Fibroblast of lung (primary cell): ENCODE measurements around the gene FADS6. TPM values are rescaled to one million over a fixed set of nuclear protein-coding genes. Genes with fewer than 3 reads are reported as not detected.

Experiments
- DNase-seq, 2 donors: peaks; one replicate each; pipeline versions ENCODE4 v3.0.0 to v3.0.0-alpha.2; 2010; ENCODE audit warnings: low read depth in 2 of 2
- H2AFZ ChIP-seq: 2 replicates; pipeline ENCODE4 v1.5.1; 2012; ENCODE audit warnings: low read length, control low read depth, inconsistent platforms
- H3K27ac ChIP-seq: 2 replicates; pipeline ENCODE4 v1.5.1; 2011; ENCODE audit warnings: low read length, control low read depth; ENCODE audit not compliant: insufficient read depth
- H3K27me3 ChIP-seq: 2 replicates; pipeline ENCODE4 v1.5.1; 2011; ENCODE audit warnings: mild to moderate bottlenecking, low read length; ENCODE audit not compliant: control insufficient read depth, insufficient read depth
- H3K36me3 ChIP-seq: 2 replicates; pipeline ENCODE4 v1.5.1; 2011; ENCODE audit warnings: low read length; ENCODE audit not compliant: control insufficient read depth, insufficient read depth
- H3K4me1 ChIP-seq: 2 replicates; pipeline ENCODE4 v1.5.1; 2011; ENCODE audit warnings: low read length; ENCODE audit not compliant: control insufficient read depth, insufficient read depth; ENCODE audit errors: extremely low read depth
- H3K4me2 ChIP-seq: 2 replicates; pipeline ENCODE4 v1.5.1; 2011; ENCODE audit warnings: low read length, control low read depth; ENCODE audit not compliant: insufficient read depth; ENCODE audit errors: extremely low read depth
- H3K4me3 ChIP-seq, 4 experiments: fragments of 200-600 bp in 1 of 4; sonication (generic) in 1 of 4; replicated peaks in 1 of 4; 2 replicates each; pipeline ENCODE4 v1.5.1; 2011 to 2016; ENCODE audit warnings: low read length in 4 of 4, low read depth in 3 of 4, mild to moderate bottlenecking in 3 of 4, control low read depth in 2 of 4, inconsistent platforms in 1 of 4, mixed read lengths in 1 of 4; ENCODE audit not compliant: insufficient read depth in 1 of 4; ENCODE audit errors: control extremely low read depth in 1 of 4
- H3K79me2 ChIP-seq: 2 replicates; pipeline ENCODE4 v1.5.1; 2012; ENCODE audit warnings: mild to moderate bottlenecking, low read length, inconsistent platforms; ENCODE audit not compliant: control insufficient read depth, insufficient read depth
- H3K9ac ChIP-seq: 2 replicates; pipeline ENCODE4 v1.5.1; 2011; ENCODE audit warnings: mild to moderate bottlenecking, low read length, control low read depth; ENCODE audit not compliant: insufficient read depth
- H3K9me3 ChIP-seq: 2 replicates; pipeline ENCODE4 v1.5.1; 2012; ENCODE audit warnings: low read depth, low read length; ENCODE audit not compliant: control insufficient read depth, insufficient read depth
- H4K20me1 ChIP-seq: 2 replicates; pipeline ENCODE4 v1.5.1; 2011; ENCODE audit warnings: low read length; ENCODE audit not compliant: control insufficient read depth, insufficient read depth; ENCODE audit errors: extremely low read depth
- EZH2 ChIP-seq: IDR thresholded peaks from 2 replicates; pipeline ENCODE4 v1.5.1; 2012; ENCODE audit warnings: low read length, control low read depth, mild to moderate bottlenecking; ENCODE audit errors: missing control alignments
- polyA plus RNA-seq, 2 donors: library from polyadenylated mRNA; depleted of rRNA in 1 of 2; stranded (reverse) in 1 of 2; unstranded in 1 of 2; fragments of >200 nt; gene quantifications; 2 replicates each; pipeline ENCODE4 v1.2.1, GENCODE V29; 2011 to 2012; ENCODE audit warnings: missing spikeins in 1 of 2
- total RNA-seq: library from RNA; depleted of rRNA; stranded (reverse); fragments of >200 nt; gene quantifications from 2 replicates; pipeline ENCODE4 v1.2.1, GENCODE V29; 2014
- TF ChIP-seq, protein P1 (sequence below), 2 donors: IDR thresholded peaks in 1 of 2; conservative IDR thresholded peaks in 1 of 2; 1 replicate in 1 of 2; 2 replicates in 1 of 2; pipeline ENCODE4 v1.5.1; 2011 to 2012; ENCODE audit warnings: low read length in 2 of 2, control low read depth in 1 of 2, inconsistent platforms in 1 of 2, low read depth in 1 of 2, mild to moderate bottlenecking in 1 of 2

The FADS6 gene
- total and polyA plus RNA-seq, 2 donors (not counting 1 experiment from before 2014, with no cell fraction given) = not detected

DNA sequence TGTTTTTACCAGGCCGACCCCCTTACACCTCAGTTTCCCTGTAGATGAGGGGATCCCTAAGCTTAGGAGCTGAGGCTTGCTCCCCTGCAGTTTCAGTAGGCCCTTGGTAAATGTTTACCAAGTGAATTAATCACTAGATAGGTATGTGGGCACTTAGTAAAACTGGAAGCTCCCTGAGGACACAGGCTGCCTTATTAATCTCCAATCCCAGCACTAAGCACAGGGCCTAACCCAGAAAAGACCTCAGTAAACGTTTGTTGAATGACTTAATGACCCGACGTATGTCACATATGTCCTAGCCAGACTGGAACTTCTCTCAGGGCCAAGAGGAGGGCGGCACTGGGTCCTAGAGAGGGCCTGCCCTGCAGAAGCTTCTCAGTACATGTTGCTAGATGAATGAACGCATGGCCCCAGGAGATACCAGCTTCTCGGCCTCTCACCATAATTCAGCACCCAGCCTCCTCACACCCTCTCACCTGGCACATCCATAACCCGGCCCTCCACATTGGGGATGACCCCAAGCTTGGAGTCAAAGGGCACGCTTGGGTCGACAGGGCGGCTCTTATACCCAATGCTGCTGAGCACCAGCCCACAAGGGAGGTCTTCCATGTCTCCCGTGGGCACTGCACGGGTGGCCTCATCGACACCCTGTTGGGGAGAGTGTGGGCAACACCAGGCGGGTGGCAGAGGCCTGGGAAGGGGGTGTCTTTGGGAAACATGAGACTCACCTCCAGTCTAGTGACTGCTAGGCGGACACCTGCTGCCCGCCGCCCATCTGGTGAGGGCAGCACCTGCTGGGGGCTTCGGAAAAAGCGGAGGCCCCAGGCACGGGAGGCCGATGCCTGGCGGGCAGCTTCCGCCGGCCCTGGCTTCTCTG is 29.8 kb downstream of the FADS6 start:
- H3K4me3 ChIP-seq = no peak overlapping the region
- H3K27ac ChIP-seq = no peak overlapping the region
- no peaks in the 10 kb centered on the region for H3K9me3 ChIP-seq
- no peak overlapping the region for H2AFZ ChIP-seq
- peaks cover 31% of the 10 kb centered on the region for H3K27me3 ChIP-seq
- no peaks in the 10 kb centered on the region for H3K79me2 ChIP-seq
- TF ChIP-seq, protein P1, sequence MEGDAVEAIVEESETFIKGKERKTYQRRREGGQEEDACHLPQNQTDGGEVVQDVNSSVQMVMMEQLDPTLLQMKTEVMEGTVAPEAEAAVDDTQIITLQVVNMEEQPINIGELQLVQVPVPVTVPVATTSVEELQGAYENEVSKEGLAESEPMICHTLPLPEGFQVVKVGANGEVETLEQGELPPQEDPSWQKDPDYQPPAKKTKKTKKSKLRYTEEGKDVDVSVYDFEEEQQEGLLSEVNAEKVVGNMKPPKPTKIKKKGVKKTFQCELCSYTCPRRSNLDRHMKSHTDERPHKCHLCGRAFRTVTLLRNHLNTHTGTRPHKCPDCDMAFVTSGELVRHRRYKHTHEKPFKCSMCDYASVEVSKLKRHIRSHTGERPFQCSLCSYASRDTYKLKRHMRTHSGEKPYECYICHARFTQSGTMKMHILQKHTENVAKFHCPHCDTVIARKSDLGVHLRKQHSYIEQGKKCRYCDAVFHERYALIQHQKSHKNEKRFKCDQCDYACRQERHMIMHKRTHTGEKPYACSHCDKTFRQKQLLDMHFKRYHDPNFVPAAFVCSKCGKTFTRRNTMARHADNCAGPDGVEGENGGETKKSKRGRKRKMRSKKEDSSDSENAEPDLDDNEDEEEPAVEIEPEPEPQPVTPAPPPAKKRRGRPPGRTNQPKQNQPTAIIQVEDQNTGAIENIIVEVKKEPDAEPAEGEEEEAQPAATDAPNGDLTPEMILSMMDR (conservative IDR thresholded peaks at IDR 0.05 in 1 of 2, IDR thresholded peaks at IDR 0.05 in 1 of 2; ENCODE audit: low read depth in 1 of 2, low read length in 2 of 2) = no peak
- no peak for TF ChIP-seq EZH2
- no peaks in the 10 kb centered on the region for H3K4me1 ChIP-seq
- H3K4me2 ChIP-seq = no peak overlapping the region
- no peak overlapping the region for H3K9ac ChIP-seq
- no peak for DNase-seq
- no peaks in the 10 kb centered on the region for H4K20me1 ChIP-seq
- peaks cover 2% of the 10 kb centered on the region for H3K36me3 ChIP-seq

DNA sequence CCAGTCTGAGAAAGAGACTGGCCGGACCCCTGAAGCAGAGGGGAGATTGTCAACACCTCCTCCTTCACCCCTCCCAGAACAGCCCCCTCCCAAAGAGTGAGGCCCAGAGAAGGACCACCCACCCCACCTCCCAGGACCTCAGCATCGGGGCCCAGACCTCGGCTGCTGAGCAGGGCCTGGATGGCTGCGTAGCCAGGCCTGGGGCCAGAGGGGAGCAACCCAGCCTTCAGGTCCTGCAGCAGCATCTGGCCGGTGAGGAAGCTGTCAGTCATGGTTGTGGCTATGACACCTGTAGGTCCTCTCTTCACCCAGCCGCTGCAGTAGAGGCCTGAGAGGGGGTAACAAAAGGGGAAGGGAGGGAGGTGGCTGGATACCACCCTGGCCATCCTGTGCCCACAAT is 30.5 kb downstream of the FADS6 start:
- TF ChIP-seq, protein P1 (conservative IDR thresholded peaks at IDR 0.05 in 1 of 2, IDR thresholded peaks at IDR 0.05 in 1 of 2; ENCODE audit: low read depth in 1 of 2, low read length in 2 of 2) = no peak
- no peak for TF ChIP-seq EZH2
- Histone ChIP-seq H3K4me2 (no peak overlapping the region), H2AFZ (no peak overlapping the region), H4K20me1 (no peaks in the 10 kb centered on the region), H3K9ac (no peak overlapping the region), H3K27ac (no peak overlapping the region), H3K27me3 (peaks cover 34% of the 10 kb centered on the region), H3K4me3 (no peak overlapping the region), H3K9me3 (no peaks in the 10 kb centered on the region), H3K79me2 (no peaks in the 10 kb centered on the region), H3K4me1 (no peaks in the 10 kb centered on the region), H3K36me3 (peaks cover 2% of the 10 kb centered on the region)
- DNase-seq = no peak

DNA sequence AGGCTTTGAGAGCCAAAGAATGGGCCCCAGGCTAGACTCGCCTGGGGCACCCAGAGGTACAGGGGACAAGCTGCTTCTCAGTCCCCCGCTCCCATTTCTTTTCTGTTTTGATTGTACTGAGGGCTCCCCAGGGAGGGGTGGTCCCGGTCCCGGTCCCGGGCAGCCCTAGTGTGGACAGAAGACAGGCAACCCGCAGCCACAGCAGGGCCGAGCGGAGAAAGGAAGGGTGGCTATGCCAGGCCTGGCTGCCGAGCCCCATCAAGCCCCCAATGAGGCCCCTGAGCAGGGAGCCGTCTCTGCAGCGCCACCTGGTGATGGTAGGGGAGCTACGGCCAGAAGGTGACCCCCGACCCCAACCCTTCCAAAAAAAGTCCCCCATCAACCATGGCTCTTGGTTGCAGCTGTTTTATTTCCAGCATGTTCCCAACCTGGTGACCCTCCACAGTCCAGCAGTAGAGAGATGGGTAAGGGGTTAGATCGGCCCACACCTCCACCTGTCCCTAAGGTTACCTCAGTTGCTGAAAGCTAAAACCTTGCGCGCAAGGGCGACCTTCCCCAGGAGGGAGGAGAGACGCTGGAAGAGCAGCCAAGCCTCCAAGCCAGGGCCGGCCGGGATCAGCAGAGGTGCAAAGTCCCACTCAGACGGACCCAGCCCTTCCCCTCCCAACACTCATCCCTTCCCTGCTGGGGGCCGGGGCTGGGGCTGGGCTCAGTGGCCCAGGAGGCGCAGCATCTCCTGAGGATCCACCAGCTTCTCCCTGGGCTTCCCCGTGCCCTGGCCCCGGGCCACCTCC is 31.1 kb downstream of the FADS6 start:
- peak in 1 of 2 donors; percentile 33 for DNase-seq
- H3K4me2 ChIP-seq = no peak overlapping the region

More for the DNA sequence above, 31.1 kb downstream of the FADS6 start:
- H3K27ac ChIP-seq = no peak overlapping the region
- no peaks in the 10 kb centered on the region for H3K79me2 ChIP-seq
- H3K4me1 ChIP-seq = no peaks in the 10 kb centered on the region
- no peak overlapping the region for H3K4me3 ChIP-seq
- peaks cover 2% of the 10 kb centered on the region for H3K36me3 ChIP-seq
- no peaks in the 10 kb centered on the region for H4K20me1 ChIP-seq
- no peak overlapping the region for H3K9ac ChIP-seq
- peaks cover 40% of the 10 kb centered on the region for H3K27me3 ChIP-seq
- H2AFZ ChIP-seq = no peak overlapping the region
- TF ChIP-seq, protein P1 (conservative IDR thresholded peaks at IDR 0.05 in 1 of 2, IDR thresholded peaks at IDR 0.05 in 1 of 2; ENCODE audit: low read depth in 1 of 2, low read length in 2 of 2) = peak; percentile 50 to 64
- peak; percentile 76 for TF ChIP-seq EZH2
- H3K9me3 ChIP-seq = no peaks in the 10 kb centered on the region
